Measurements from ENCODE around the gene ADAT3. TPM values are rescaled to one million over a fixed set of nuclear protein-coding genes. Genes with fewer than 3 reads are reported as not detected.

Gene ADAT3
- polyA plus RNA-seq, 4 donors, result 1.4 to 6.4 (median 3.7) TPM

DNA sequence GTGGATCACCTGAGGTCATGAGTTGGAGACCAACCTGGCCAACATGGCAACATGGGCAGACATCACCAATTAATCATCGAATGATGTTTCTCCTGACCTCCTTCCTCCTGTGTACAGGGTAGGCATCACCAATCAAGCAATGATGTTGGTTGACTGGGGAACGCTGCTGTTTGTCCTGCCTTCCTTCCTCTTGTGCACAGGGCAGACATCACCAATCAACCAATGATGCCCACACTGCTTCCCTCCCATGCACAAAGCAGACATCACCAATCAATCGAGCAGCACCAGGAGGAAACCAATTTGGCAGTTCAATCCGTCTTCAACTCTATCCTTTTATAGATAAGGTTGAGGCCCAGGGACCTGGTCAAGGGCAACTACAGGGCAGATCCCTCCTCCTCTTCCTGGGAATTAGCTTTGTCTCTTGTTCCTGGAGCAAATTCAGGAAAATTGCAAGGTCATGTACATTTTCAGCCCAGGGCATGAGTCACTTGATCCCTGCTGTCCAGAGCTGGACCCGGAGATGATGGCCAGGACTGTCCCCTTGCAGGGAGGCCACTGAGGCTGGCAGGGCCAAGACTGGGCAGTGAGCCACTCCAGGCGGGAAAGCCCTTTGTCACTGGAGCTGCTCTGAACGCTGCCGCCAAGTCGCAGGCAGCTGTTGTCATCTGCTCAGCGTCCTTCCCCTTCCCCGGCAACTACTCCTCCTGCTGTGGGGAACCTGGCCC is 30.4 kb downstream of the ADAT3 start:
- no peak for DNase-seq (ENCODE audit: low read depth in 4 of 4, low spot score in 2 of 4)

DNA sequence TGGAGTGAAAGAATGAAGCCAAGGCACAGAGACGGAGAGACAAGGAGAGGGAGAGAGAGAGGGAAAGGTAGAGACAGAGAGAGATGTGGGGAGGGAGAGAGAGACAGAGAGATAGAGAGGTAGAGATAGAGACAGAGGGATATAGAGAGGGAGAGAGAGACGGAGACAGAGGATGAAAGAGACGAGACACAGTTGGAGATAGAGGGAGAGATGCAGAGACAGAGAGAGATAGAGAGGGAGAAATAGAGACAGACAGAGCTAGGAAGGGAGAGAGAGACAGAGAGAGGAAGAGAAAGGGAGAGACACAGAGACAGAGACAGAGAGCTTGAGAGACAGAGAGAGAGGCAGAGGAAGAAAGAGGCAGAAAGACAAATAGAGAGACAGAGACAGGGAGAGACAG is 31.2 kb downstream of the ADAT3 start:
- no peak for DNase-seq (ENCODE audit: low read depth in 4 of 4, low spot score in 2 of 4)

DNA sequence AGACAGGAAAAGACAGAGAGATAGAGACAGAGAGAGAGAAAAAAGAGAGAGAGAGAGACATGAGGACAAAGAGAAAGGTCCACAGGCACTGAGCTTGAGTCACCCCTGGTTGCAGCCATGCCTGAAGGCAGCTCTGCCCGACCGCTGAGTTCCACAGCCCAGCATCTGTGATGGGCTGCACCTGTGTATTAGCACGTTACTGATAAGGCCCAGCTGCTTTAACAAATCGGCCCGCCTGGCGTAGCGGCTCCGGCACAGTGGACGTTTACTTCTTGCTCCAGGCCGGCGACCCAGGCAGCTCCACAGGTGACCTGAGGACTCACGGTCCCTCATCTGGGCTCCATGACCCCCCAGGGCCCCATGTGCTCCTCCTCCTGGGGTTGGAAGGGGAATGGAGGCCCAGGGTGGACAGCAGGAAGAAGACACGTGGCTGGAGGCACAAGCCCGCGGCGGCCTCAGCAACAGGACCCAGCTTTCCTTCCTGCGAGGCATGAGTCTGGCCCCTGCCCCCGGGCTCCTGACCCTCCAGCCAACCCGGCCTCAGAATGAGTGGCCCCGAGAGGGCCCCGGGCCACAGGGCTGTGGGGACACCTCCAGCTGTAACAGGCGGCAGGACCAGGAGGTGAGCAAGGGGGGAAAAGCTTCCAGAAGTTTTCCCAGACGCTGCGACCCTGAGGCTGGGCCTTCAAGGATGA is 31.9 kb downstream of the ADAT3 start:
- DNase-seq (ENCODE audit: low read depth in 4 of 4, low spot score in 2 of 4), result no peak

DNA sequence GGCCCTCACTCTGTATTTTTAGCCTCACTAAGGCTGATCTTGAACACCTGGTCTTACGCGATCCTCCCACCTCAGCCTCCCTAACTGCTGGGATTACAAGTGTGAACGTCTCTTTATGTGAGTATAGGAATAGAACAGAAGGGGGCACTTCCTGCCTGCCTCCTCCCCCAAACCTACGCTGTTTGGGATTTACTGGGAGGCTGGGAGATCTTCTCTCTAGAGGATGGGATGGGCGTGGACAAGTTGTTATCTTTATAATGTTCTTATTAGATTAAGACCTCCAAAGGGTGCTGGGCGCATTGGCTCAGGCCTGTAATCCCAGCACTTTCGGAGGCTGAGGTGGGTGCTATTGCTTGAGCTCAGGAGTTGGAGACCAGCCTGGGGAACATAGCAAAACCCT is 32.9 kb downstream of the ADAT3 start:
- no peak for DNase-seq (ENCODE audit: low read depth in 4 of 4, low spot score in 2 of 4)

DNA sequence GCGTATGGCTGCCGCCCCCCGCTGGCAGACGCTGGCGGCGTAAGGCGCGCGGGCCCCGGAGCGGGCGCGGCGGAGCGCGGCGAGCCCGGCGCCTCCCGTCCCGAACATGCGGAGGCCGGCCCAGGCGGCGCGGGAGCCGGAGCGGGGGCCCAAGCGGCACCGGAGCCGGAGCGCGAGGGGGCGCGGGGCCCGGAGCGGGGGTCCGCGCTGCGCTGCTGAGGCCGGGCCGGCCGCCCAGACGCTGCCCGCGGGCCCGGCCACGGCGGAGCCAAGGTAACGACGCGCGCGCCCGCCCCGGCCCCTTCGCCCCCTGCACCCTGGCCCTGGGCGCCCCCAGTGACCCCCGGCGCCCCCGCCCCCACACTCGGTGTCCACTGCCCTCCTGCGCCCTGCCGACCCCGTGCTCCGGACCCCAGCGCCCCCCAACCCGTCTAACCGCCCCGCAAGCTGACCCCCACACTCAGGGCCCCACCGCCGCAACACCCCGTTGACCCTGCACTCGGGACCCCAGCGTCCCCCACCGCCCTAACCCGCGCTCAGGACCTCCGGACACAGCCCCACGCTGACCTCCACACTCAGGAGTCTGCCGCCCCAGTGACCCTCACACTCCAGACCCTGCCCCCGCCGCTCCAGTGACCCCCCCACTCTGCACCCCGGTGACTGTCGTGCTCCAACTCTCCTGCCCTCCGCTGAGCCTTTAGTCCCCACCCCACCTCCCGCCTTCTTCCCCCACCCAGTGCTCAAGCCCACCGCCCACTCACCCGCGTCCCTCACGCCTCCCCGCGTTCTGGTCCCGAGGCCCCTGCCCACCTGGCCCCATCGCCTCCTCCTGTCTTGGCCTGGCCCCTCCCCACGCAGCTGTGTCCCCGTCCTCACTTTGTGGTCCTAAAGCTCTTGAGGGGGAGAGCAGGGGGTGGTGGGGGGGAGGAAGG is 36.2 kb downstream of the ADAT3 start, which contains the start of gene CSNK1G2:
Gene CSNK1G2 (plus strand): TSS at position 27 of the 932 bp plus-strand sequence. CDS start 28,601 bp downstream, outside the sequence.
- DNase-seq (ENCODE audit: low read depth in 4 of 4, low spot score in 2 of 4), result no peak

DNA sequence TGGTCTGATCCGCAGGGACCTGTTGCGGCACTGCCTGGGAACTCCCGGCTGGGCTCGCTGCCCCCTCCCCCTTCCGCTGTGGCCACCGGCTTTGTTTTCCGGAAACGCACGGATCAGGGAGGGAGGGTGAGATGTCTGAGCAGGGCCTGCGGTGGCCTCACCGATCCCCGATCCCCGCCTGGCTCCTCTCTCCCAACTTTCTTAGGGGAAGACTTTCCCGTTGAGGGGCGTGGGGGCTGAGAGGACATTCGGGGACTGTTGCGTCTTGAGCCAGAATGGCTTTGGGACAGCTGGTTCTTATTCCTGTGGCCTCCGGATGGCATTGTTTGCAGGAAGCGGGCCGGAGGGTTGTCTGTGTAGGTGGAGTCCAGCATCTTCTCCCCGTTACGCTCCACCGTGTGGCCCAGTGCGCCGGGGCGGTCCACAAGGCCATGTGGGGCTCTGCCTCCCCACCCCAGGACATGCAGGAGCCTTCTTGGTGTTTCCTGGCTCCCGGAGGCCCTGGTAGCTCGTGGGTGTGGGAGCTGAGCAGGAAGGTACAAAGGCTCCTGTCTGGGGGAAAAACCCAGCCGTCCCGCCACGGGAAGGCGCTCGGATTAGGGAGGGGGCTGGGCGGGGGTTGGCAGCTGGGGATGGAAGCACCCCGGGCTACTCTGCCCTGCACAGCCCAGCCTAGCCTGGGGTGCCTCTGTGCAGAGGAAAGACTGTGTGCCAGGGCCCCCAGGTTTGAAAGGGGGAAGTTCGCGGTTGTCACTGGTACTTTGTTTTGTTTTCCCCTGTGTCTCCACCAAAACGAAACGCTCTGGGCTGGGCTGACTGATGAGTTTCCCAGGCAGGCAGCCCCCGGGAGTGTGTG is 37.1 kb downstream of the ADAT3 start:
- peak in 3 of 4 donors; percentile 48 to 70 (median 62) for DNase-seq (ENCODE audit: low read depth in 4 of 4, low spot score in 2 of 4)

DNA sequence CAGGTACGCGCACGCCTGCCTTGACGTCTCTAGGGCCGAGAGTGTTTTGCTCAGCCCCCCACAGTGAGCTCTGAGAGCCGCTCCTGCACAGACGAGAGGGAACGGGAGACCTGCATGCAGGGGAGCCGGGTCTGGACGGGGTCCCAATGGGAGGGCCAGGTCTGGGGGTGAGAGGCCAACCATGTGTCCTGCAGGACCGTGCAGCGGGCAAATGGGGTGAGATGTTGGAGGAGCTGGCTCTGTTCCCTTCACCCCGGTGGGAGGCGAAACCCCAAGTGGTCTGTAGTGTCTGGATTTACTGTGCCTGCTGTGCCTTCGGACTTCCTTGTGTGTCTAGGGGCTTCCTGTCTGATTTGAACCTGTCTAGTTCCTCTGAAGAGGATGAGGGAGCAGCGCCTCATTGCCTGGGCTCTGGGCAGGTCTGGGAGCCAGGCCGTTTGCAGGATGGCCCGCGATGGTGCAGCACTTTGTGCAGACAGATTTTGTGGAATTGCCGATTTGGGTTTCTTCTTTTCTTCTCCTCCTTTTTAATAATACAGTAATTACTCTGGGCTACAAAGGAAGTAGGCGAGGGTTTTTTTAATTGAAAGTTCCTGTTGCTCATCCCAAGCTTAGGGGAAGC is 37.8 kb downstream of the ADAT3 start:
- no peak for DNase-seq (ENCODE audit: low read depth in 4 of 4, low spot score in 2 of 4)

DNA sequence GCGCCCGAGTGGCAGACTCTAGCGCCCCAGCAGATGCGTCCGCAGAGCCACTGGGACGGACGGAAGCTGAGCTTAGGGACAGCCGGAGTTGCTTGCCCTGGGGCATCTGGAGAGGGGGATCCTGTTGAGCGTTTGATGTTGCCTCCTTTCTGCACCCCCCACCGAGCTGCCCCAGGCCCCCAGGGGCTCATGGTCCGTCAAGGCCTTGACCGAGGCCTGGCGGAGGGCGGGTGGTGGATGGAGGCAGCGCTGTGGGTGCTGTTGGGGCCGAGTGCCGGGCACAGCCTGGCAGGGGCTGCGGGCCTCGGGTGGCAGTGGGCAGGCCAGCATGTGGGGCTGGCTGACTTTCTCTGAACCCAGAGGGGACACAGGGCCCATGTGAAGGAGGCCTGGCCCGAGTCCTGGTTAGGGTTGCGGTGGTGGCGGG is 38.5 kb downstream of the ADAT3 start:
- DNase-seq (ENCODE audit: low read depth in 4 of 4, low spot score in 2 of 4), result no peak

DNA sequence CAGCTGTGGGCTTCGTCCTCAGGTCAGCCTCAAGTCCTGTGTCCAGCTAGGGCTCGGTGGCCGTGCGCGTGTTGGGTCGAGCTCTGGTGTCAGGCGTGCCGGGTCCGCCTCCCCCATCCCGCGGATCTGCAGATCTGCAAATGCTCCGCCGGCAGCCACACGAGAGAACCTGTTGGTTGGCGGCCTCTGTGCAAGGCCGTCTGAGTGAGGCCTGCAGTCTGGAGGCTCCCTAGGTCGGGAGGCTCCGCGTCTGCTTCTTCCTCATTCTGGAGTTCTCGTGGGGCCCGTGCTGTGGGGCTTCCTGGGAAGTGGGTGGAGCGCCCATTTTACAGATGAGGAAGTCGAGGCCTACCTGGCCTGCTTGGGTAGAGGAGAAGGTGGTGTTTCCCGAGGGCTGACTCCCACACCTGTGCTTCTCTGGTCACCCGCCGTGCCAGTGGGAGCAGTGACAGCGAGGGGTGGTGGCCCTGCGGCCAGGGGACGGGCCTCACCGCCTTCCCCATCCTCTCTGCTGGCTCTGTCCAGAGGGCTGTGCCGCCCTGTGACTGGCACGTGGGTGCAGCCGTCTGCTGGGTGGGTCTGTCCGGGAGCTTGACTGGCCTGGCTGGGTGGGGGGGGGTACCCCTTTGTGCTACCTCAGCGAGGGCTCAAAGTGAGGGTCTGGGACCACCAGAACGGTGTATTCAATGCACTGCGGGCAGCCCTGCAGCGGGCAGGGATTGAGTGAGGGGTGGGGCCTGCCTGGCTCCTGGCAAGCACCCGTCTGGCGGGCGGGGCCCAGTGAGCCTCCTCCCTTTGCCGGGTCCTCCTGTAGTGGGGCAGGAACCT is 39.1 kb downstream of the ADAT3 start:
- DNase-seq (ENCODE audit: low read depth in 4 of 4, low spot score in 2 of 4), result no peak

DNA sequence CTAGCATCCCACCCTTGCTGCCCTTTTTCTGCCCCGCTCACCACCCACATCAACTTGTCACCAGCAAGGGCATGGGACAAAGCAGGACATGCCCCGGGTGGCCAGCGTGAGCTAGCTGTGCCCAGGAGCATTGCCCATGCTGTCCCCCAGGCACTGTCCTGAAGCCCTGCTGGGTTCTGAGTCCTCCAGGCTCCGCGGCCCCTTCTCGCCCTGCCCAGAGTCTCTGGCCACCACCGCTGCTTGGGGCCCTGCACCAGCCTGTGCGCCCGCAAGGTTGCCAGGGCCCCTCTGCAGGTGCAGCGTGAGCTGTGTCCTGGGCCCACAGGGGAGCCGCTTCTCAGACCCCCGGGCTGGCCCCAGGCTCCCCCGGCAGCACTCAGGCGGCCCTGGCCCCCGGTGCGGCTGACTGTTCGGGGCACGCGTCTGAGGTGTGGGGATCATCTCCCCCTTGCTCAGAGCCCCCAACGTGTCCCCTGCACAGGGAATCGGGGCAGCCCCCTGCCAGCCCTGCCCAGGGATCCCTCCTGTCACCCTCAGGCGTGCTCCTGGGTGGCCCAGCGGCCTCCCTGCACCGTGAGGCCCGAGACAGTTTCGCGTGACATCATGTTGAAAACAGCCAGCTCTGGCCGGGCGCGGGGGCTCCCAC is 39.8 kb downstream of the ADAT3 start:
- DNase-seq (ENCODE audit: low read depth in 4 of 4, low spot score in 2 of 4), result no peak

DNA sequence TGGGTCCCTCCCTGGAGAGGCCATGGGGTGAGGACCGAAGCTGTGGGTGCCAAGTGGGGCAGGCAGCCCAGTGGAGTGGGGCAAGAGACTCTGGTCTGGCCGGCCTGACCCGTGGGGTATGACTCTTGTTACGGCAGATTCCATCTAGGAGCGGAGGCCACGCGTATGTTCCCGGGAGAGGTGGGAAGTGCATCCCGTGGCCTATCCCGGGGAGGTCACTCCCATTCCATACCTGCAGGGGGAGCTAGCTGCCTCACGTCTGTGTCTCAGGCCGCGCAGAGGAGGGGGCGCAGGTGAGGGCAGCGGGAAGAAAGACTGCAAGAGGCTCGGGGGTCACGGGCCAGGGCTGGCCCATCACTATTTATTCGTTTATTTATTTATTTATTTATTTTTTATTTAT is 40.7 kb downstream of the ADAT3 start:
- DNase-seq (ENCODE audit: low read depth in 4 of 4, low spot score in 2 of 4), result no peak

DNA sequence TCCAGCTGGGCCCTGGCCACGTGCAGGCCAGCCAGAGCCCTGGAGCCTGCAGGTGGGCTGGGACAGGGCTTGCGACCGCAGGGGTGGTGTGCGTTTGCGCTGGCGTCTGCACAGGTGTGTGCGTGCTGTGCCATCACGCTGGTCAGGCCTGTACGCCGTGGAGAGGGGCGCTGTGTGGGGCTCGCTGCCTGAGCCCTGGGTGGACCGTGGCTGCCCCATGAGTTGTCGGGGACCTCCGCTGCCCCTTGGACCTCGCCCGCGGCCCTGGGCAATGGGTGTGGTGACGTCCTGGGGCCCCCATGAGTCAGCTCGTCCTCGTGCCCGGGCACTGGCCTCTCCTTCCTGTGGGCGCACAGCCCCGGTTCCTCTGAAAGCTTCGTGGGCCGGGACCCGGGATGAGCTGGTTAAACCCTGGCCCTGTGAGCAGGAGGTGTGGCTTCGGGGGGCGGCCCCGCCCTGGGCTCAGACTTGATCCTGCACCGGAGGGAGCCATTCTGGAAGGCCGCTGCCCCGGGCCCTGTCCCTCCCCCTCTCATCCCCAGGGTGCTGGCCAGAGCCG is 42.5 kb downstream of the ADAT3 start:
- no peak for DNase-seq (ENCODE audit: low read depth in 4 of 4, low spot score in 2 of 4)

DNA sequence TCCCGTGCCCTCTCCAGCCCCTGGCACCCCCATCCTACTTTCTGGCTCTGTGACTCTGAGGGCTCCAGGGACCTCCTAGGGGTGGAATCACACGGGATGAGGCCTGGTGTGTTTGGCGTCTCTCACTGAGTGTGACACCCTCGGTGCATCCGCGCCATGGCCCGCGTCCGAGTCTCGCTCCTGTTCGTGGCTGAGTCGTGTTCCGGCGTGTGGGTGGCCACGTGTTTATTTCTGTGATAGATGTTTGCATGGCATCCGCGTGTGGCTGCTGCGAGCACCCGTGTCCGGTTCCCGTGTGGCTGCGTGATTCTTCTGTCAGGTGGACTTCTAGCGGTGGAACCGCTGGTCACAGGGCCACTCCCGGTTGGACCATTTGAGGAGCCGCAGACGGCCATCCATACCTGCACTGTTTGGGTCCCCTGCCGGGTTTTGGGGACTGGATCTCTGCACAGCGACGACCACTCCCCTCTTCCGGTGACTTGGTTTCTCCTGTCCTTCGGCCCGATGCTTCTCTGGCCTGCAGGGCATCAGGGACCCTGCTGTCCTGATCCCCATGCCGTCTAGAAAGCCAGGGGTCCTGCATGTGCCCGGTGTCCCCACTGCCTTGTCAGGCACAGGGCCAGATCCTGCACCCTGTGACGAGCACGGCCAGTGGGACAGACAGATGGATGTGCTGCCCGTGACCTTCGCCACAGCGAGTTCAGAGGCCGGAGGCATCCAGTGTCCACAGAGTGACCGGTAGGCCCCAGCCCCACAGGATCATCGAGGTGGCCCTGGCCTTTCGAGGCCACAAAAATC is 44.3 kb downstream of the ADAT3 start:
- DNase-seq (ENCODE audit: low read depth in 4 of 4, low spot score in 2 of 4), result no peak

DNA sequence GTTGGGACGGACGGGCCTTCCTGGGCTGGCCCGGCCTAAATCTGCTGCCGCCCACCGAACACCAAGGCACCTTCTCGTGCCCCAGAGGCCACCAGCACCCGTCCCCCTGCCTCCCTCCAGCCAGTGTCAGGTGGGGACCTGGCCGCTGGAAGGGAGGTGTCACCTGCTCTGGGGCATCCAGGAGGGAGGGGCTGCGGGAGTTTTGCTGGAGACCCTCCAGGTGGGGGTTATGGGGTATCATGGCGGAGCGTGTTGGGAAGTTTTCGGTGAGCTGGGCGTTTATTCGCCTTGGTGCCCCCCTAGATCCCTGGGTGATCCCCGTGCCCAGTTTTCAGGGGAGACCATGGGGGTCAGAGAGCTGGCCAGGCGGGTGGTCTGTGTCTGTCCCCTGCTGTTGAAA is 45.4 kb downstream of the ADAT3 start:
- no peak for DNase-seq (ENCODE audit: low read depth in 4 of 4, low spot score in 2 of 4)

DNA sequence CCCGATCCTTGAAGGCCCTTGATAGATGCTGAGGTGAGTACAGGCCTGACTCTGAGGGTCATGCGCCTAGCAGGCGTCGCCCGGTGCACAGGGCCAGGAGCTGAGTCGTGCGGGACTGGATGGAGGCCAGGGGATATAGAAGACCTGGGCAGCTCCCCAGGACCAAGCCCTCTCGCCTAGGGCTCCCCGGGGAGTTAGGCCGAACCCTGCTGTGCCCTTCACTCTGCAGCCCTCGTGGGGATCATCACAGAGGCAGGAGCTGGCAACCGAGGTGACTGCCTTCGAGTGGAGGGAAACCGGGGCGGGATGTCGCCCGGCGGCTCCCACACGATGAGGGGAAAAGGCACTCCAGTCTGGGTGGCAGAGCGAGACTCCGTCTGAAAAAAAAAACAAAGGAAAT is 47.4 kb downstream of the ADAT3 start:
- no peak for DNase-seq (ENCODE audit: low read depth in 4 of 4, low spot score in 2 of 4)

DNA sequence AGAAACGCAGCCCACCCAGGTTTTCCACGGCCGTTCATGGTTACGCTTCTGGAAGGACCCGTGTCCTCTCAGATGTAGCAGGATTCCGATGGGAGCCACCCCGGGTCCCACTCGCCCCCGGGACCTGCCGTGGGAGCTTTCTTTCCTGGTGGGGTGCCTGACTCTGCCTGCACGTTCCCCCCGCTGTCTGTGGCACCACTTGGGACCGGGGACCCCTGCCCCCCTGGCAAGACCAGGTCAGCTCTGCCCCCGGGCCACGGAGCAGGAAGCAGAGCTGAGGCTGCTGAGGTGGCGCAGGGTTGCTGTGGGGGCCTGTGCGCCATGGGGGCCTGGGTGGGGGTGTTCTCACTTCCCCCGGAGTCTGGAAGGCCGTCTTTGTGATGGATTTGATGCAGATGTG is 47.8 kb downstream of the ADAT3 start:
- no peak for DNase-seq (ENCODE audit: low read depth in 4 of 4, low spot score in 2 of 4)

DNA sequence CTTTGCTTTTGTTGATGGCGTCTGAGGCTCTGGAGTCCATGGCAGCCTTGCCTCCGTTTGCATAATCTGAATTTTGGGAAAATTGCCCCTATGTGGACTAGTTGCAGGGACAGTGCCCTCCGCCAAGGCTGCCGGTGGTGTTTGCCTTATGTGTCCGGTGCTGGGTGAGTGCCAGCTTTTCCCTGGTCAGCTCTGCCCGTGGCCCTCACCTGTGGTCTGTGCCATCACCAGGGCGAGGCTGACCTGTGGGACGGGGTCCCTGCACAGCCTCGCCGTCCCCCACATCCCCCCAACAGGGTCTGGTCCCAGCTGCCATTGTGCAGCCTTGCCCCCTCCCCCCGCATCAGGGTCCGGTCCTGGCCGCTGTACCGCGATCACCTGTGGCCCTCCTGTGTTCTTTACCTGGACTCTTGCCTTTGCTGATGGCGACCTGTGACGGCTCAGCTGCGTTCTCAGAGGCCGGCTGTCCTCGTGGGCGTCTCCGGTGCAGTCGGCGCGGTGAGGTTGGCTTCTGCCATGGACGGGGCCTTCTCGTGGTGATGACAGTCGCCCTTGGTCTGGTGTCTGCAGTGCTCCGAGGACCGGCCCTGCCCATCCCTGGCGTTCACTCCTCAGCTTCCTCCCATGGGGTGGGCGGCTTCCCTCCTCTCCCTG is 48.4 kb downstream of the ADAT3 start:
- no peak for DNase-seq (ENCODE audit: low read depth in 4 of 4, low spot score in 2 of 4)
